Measurements from ENCODE around the gene NUAK2. TPM values are rescaled to one million over a fixed set of nuclear protein-coding genes. Genes with fewer than 3 reads are reported as not detected.

The NUAK2 gene
- total and polyA plus RNA-seq, 9 donors, result 1.2 to 53.2 (median 3.2) TPM

DNA sequence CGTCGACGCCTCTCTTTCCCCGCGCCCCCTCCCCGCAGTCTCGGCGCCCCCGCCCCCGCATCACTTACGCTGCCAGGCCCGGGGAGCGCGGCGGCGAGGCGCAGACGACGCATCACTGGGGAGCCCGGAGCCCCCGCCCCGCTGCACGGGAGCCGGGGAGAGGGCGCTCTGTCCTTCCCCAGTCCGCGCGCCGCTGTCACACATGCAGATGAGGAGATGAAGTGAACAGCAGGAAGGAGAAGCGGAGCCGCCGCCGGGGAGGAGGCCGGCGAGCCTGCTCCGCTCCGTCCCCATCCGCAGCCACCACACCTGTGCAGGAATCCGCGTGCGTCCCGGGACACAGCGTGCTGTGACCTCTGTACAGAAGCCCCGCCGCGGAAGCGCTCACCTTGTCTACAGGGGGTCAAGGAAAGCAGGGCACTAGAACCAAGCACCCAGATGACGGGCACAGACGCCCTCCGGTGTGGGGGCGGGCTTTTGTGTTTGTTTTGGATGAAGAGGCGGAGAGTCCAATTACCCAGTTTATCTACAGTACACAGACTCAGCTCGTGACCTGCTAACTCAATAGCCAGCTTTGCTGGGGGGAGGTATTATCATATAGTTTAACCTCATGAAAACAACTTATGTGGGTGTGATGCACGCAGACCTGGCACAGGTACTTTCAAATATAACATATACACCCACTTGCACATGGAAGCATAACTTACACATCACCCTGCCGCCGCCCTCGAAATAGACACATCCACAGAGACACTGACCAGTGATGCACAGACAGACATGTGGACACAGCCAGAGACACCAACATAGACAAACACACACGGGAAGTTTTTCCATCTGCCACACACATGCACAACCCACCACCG is 22.8 kb upstream of the NUAK2 start:
- 7 to 8% (median 7%) methylated on average over 58 to 59 of the region's 59 CpGs for WGBS, 3 donors
- H3K27me3 ChIP-seq, result no peaks in the 10 kb centered on the region
- intact Hi-C loops (cut with DNase I), result no loop called here

GRCh38 chr1:205343431-205344065 is 22.0 kb upstream of the NUAK2 start:
- 38 to 45% (median 42%) methylated on average over 24 to 63 of the region's 63 CpGs for WGBS, 3 donors

More for the DNA sequence above, 22.8 kb upstream of the NUAK2 start:
- peak overlapping the region; percentile 47 to 81 for H3K27ac ChIP-seq
- no peaks in the 10 kb centered on the region for H3K36me3 ChIP-seq
- no peaks in the 10 kb centered on the region for H3K9me3 ChIP-seq
- TF ChIP-seq, protein P1, sequence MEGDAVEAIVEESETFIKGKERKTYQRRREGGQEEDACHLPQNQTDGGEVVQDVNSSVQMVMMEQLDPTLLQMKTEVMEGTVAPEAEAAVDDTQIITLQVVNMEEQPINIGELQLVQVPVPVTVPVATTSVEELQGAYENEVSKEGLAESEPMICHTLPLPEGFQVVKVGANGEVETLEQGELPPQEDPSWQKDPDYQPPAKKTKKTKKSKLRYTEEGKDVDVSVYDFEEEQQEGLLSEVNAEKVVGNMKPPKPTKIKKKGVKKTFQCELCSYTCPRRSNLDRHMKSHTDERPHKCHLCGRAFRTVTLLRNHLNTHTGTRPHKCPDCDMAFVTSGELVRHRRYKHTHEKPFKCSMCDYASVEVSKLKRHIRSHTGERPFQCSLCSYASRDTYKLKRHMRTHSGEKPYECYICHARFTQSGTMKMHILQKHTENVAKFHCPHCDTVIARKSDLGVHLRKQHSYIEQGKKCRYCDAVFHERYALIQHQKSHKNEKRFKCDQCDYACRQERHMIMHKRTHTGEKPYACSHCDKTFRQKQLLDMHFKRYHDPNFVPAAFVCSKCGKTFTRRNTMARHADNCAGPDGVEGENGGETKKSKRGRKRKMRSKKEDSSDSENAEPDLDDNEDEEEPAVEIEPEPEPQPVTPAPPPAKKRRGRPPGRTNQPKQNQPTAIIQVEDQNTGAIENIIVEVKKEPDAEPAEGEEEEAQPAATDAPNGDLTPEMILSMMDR (IDR thresholded peaks at IDR 0.05), result no peak
- TF ChIP-seq POLR2A (IDR thresholded peaks at IDR 0.05), result no peak
- TF ChIP-seq EP300 (IDR thresholded peaks at IDR 0.05), result no peak
- H3K4me3 ChIP-seq, result peak overlapping the region; percentile 25
- DNase-seq, result peak in 2 of 5 donors; percentile 51 to 71
- H3K4me1 ChIP-seq (ENCODE audit: insufficient read depth), result peaks cover 8% of the 10 kb centered on the region

GRCh38 chr1:205342986-205343385 is 21.4 kb upstream of the NUAK2 start:
- H3K9me3 ChIP-seq, result no peaks in the 10 kb centered on the region
- H3K27ac ChIP-seq, result peak overlapping the region in 1 of 2 donors; percentile 81
- intact Hi-C loops (cut with DNase I), result no loop called here
- H3K4me3 ChIP-seq, result no peak overlapping the region
- no peak for DNase-seq
- no peaks in the 10 kb centered on the region for H3K36me3 ChIP-seq
- TF ChIP-seq POLR2A (IDR thresholded peaks at IDR 0.05), result no peak
- TF ChIP-seq, protein P1 (IDR thresholded peaks at IDR 0.05), result no peak
- TF ChIP-seq EP300 (IDR thresholded peaks at IDR 0.05), result no peak
- WGBS, 3 donors, result 79 to 89% (median 81%) methylated on average over 12 of the region's 12 CpGs
- peaks cover 3% of the 10 kb centered on the region for H3K4me1 ChIP-seq (ENCODE audit: insufficient read depth)
- no peaks in the 10 kb centered on the region for H3K27me3 ChIP-seq

More at GRCh38 chr1:205343431-205344065, 22.0 kb upstream of the NUAK2 start:
- Histone ChIP-seq H3K4me1 (ENCODE audit: insufficient read depth) (peaks cover 3% of the 10 kb centered on the region), H3K4me3 (peak overlapping the region; percentile 25), H3K36me3 (no peaks in the 10 kb centered on the region), H3K27ac (peak overlapping the region; percentile 47 to 81), H3K9me3 (no peaks in the 10 kb centered on the region), H3K27me3 (no peaks in the 10 kb centered on the region)
- intact Hi-C loops (cut with DNase I), result no loop called here
- peak in 4 of 5 donors; percentile 44 to 75 (median 68) for DNase-seq
- TF ChIP-seq, protein P1 (IDR thresholded peaks at IDR 0.05), result peak in 1 of 3 donors; percentile 7
- TF ChIP-seq EP300 (IDR thresholded peaks at IDR 0.05), result no peak

DNA sequence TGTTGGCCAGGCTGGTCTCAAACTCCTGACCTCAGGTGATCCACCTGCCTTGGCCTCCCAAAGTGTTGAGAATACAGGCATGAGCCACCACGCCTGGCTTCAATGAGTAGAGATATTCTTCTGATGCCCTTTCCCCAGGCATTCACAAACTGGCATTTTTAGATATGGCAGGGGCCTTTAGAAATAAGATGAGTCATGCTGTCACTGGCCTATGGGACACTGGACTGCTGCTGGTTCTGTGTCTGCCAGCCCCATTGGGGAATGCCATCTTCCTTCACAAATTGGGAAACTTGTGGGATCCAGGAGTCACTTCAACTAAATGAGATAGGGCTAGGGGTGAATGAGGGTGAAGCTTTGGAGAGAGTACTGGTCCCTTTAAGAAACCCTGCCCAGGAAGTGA is 19.1 kb upstream of the NUAK2 start:
- intact Hi-C loops (cut with DNase I), result no loop called here

More for the DNA sequence above, 19.1 kb upstream of the NUAK2 start:
- Histone ChIP-seq H3K4me3 (no peak overlapping the region), H3K36me3 (no peaks in the 10 kb centered on the region), H3K27ac (peak overlapping the region in 1 of 2 donors; percentile 39), H3K4me1 (ENCODE audit: insufficient read depth) (peaks cover 3% of the 10 kb centered on the region), H3K27me3 (no peaks in the 10 kb centered on the region), H3K9me3 (no peaks in the 10 kb centered on the region)
- no peak for DNase-seq
- 89 to 100% (median 100%) methylated on average over 1 of the region's 1 CpG for WGBS, 3 donors
- TF ChIP-seq POLR2A (IDR thresholded peaks at IDR 0.05) (no peak), EP300 (IDR thresholded peaks at IDR 0.05) (no peak)
- TF ChIP-seq, protein P1 (IDR thresholded peaks at IDR 0.05), result no peak

Measured in ovary (tissue), 9 donors.